CD4-positive, alpha-beta T cell treated with Interferon gamma for 1 hour (primary cell): Measurements from ENCODE around the gene LRRC27.

ENCODE experiments used
- DNase-seq: peaks from one replicate; pipeline ENCODE4 v3.0.0-alpha.2; 2020

Gene LRRC27

GRCh38 chr10:132360766-132361447 is 28.9 kb downstream of the LRRC27 start:
- no peak for DNase-seq

GRCh38 chr10:132361581-132362101 is 29.6 kb downstream of the LRRC27 start:
- no peak for DNase-seq

- no peak for DNase-seq
Observed at GRCh38 chr10:132362151-132362611, 30.2 kb downstream of the LRRC27 start.

- DNase-seq = no peak
Observed at GRCh38 chr10:132363376-132363775, 31.4 kb downstream of the LRRC27 start.

- no peak for DNase-seq
Observed at GRCh38 chr10:132363921-132364593, 32.1 kb downstream of the LRRC27 start.

- DNase-seq = no peak
Observed at GRCh38 chr10:132364594-132364970, 32.6 kb downstream of the LRRC27 start.

GRCh38 chr10:132365102-132365501 is 33.1 kb downstream of the LRRC27 start:
- no peak for DNase-seq

GRCh38 chr10:132366006-132366405 is 34.0 kb downstream of the LRRC27 start:
- DNase-seq = no peak

- no peak for DNase-seq
Observed at GRCh38 chr10:132366499-132366898, 34.5 kb downstream of the LRRC27 start.

GRCh38 chr10:132368391-132368790 is 36.4 kb downstream of the LRRC27 start:
- no peak for DNase-seq

- DNase-seq = no peak
Observed at GRCh38 chr10:132368881-132369635, 37.1 kb downstream of the LRRC27 start.

- DNase-seq = no peak
Observed at GRCh38 chr10:132369636-132370185, 37.7 kb downstream of the LRRC27 start.

- DNase-seq = no peak
Observed at GRCh38 chr10:132370426-132371340, 38.7 kb downstream of the LRRC27 start.

GRCh38 chr10:132371641-132372081 is 39.7 kb downstream of the LRRC27 start:
- no peak for DNase-seq

- DNase-seq = no peak
Observed at GRCh38 chr10:132372516-132373095, 40.6 kb downstream of the LRRC27 start.

- DNase-seq = no peak
Observed at GRCh38 chr10:132373241-132373955, 41.4 kb downstream of the LRRC27 start.

GRCh38 chr10:132374176-132374575 is 42.2 kb downstream of the LRRC27 start:
- DNase-seq = no peak

GRCh38 chr10:132374612-132375011 is 42.6 kb downstream of the LRRC27 start:
- DNase-seq = no peak

GRCh38 chr10:132375116-132375794 is 43.3 kb downstream of the LRRC27 start:
- no peak for DNase-seq

- DNase-seq = no peak
Observed at GRCh38 chr10:132375795-132376297, 43.9 kb downstream of the LRRC27 start.
